ENCODE results near the gene ANKRD13A.
"Not testable (repeated sequence)": the region's sequence is repeated elsewhere in the genome, so short reads cannot be mapped to it uniquely, and the experiment has no call there.

ANKRD13A gene

GRCh38 chr12:110050927-110051326 is 51.7 kb downstream of the ANKRD13A start:
- DNase-seq = peak; percentile 10

- DNase-seq = peak; percentile 30
These were observed 56.4 kb downstream of the ANKRD13A start for GRCh38 chr12:110055375-110056352.

- DNase-seq = not testable (repeated sequence)
These were observed 57.4 kb downstream of the ANKRD13A start for GRCh38 chr12:110056643-110057042.

- no peak for DNase-seq
These were observed 59.8 kb downstream of the ANKRD13A start for GRCh38 chr12:110058875-110059615.

GRCh38 chr12:110059651-110060000 is 60.4 kb downstream of the ANKRD13A start:
- no peak for DNase-seq

- DNase-seq = no peak
These were observed 63.0 kb downstream of the ANKRD13A start for GRCh38 chr12:110062241-110062640.

GRCh38 chr12:110065540-110065939 is 66.3 kb downstream of the ANKRD13A start:
- peak; percentile 77 for DNase-seq

GRCh38 chr12:110067531-110067930 is 68.3 kb downstream of the ANKRD13A start:
- DNase-seq = no peak

GRCh38 chr12:110068115-110068514 is 68.9 kb downstream of the ANKRD13A start:
- not testable (repeated sequence) for DNase-seq

- DNase-seq = no peak
These were observed 69.4 kb downstream of the ANKRD13A start for GRCh38 chr12:110068654-110069053.

GRCh38 chr12:110071504-110071903 is 72.3 kb downstream of the ANKRD13A start:
- no peak for DNase-seq

- no peak for DNase-seq
These were observed 72.7 kb downstream of the ANKRD13A start for GRCh38 chr12:110071967-110072366.

- DNase-seq = not testable (repeated sequence)
These were observed 73.4 kb downstream of the ANKRD13A start for GRCh38 chr12:110072636-110073035.

GRCh38 chr12:110073049-110073831 is 74.0 kb downstream of the ANKRD13A start:
- no peak for DNase-seq

GRCh38 chr12:110074089-110074488 is 74.9 kb downstream of the ANKRD13A start:
- DNase-seq = no peak

GRCh38 chr12:110075880-110076279 is 76.7 kb downstream of the ANKRD13A start:
- no peak for DNase-seq

- DNase-seq = peak; percentile 25
These were observed 78.6 kb downstream of the ANKRD13A start for GRCh38 chr12:110077800-110078199.

- DNase-seq = peak; percentile 96
These were observed 80.5 kb downstream of the ANKRD13A start for GRCh38 chr12:110079477-110080400.

GRCh38 chr12:110080410-110080809 is 81.2 kb downstream of the ANKRD13A start:
- DNase-seq = no peak

GRCh38 chr12:110084314-110085015 is 85.2 kb downstream of the ANKRD13A start:
- DNase-seq = no peak

GRCh38 chr12:110088216-110088615 is 89.0 kb downstream of the ANKRD13A start:
- peak; percentile 96 for DNase-seq

Measured in MV-4-11 (cell line).